Uterus (tissue), 2 donors: ENCODE results near the gene XYLT1.

Experiments used
- CTCF ChIP-seq, 4 experiments: fragments of 200-600 bp in 2 of 4; fragments of 450-650 bp in 2 of 4; sonication (generic) in 2 of 4; IDR thresholded peaks; one replicate each; pipeline ENCODE4 v1.5.1; 2016 to 2019; ENCODE audit warnings: antibody characterized with exemption in 4 of 4, mild to moderate bottlenecking in 2 of 4, moderate library complexity in 1 of 4
- POLR2A ChIP-seq, 2 donors: fragments of 450-650 bp; IDR thresholded peaks; one replicate each; pipeline ENCODE4 v1.6.1; 2016; ENCODE audit warnings: antibody characterized with exemption in 2 of 2, mild to moderate bottlenecking in 1 of 2, moderate library complexity in 1 of 2

- no peak for TF ChIP-seq CTCF (IDR thresholded peaks at IDR 0.05)
- no peak for TF ChIP-seq POLR2A (IDR thresholded peaks at IDR 0.05)
These were observed 127.7 kb downstream of the XYLT1 start for GRCh38 chr16:17343028-17343427.
